H1 (cell line): ENCODE data around the gene SLC41A1.

Source experiments
- CBX8 ChIP-seq: fragments of 300-800, 300-1000 bp; sonication (generic); IDR thresholded peaks from 2 replicates; pipeline ENCODE4 v1.7.1; 2016; ENCODE audit warnings: low read depth, low read length, borderline replicate concordance
- EZH2 ChIP-seq: fragments of 200-600 bp; sonication (generic); IDR thresholded peaks from 2 replicates; pipeline ENCODE4 v1.7.1; 2012; ENCODE audit warnings: low read depth, mild to moderate bottlenecking, moderate library complexity, low read length, inconsistent platforms; ENCODE audit not compliant: severe bottlenecking
- FOSL1 ChIP-seq: IDR thresholded peaks from 2 replicates; pipeline ENCODE4 v1.6.1; 2011; ENCODE audit warnings: mild to moderate bottlenecking, low read depth, low read length, moderate library complexity; ENCODE audit not compliant: insufficient read depth
- KDM1A ChIP-seq: fragments of 200-600, 300-600 bp; sonication (generic); IDR thresholded peaks from 2 replicates; pipeline ENCODE4 v1.7.1; 2016; ENCODE audit warnings: mild to moderate bottlenecking, low read length, borderline replicate concordance
- POLR2A ChIP-seq, 2 experiments: IDR thresholded peaks; 1 replicate in 1 of 2; 2 replicates in 1 of 2; pipeline ENCODE4 v1.6.1; 2011; ENCODE audit warnings: low read depth in 2 of 2, low read length in 2 of 2, mild to moderate bottlenecking in 2 of 2; ENCODE audit errors: control extremely low read depth in 1 of 2
- POLR2AphosphoS5 ChIP-seq: IDR thresholded peaks from 2 replicates; pipeline ENCODE4 v1.6.1; 2011; ENCODE audit warnings: low read depth, low read length
- RFX5 ChIP-seq: IDR thresholded peaks from 2 replicates; pipeline ENCODE4 v1.6.1; 2011; ENCODE audit warnings: low read depth, low read length, improper control_type of control experiment, borderline replicate concordance
- TF ChIP-seq, protein P1 (sequence below), 3 experiments: IDR thresholded peaks; 1 replicate in 2 of 3; 2 replicates in 1 of 3; pipeline versions ENCODE4 v1.5.1 to v1.6.1; 2011; ENCODE audit warnings: low read length in 3 of 3, mild to moderate bottlenecking in 3 of 3, inconsistent platforms in 2 of 3, low read depth in 1 of 3, moderate library complexity in 1 of 3; ENCODE audit not compliant: insufficient read depth in 1 of 3; ENCODE audit errors: control extremely low read depth in 1 of 3
- TF ChIP-seq, protein P2 (sequence below): IDR thresholded peaks from 2 replicates; pipeline ENCODE4 v1.6.1; 2011; ENCODE audit warnings: low read depth, mild to moderate bottlenecking, low read length; ENCODE audit not compliant: insufficient read depth

DNA sequence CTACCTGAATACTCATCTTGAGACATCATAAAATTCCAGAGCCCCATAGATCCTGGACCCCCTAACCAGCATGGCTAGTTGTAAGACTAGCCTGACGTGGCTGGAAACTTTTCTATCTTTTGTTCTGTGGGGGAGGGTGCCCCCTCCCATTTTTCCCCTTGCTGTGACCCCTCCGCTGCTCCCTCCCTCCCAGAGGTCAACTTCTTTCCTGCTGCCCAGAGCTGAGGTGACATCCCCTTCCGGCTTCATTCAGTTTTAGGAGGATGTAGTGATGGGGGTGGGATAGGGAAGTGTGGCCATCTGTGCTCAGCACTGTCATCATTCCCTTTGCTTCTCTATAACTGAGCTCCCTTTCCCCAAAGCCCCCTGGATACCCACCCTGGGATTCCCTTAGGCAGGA is 4.4 kb upstream of the SLC41A1 start:
- no peak for TF ChIP-seq KDM1A
- TF ChIP-seq, protein P1, sequence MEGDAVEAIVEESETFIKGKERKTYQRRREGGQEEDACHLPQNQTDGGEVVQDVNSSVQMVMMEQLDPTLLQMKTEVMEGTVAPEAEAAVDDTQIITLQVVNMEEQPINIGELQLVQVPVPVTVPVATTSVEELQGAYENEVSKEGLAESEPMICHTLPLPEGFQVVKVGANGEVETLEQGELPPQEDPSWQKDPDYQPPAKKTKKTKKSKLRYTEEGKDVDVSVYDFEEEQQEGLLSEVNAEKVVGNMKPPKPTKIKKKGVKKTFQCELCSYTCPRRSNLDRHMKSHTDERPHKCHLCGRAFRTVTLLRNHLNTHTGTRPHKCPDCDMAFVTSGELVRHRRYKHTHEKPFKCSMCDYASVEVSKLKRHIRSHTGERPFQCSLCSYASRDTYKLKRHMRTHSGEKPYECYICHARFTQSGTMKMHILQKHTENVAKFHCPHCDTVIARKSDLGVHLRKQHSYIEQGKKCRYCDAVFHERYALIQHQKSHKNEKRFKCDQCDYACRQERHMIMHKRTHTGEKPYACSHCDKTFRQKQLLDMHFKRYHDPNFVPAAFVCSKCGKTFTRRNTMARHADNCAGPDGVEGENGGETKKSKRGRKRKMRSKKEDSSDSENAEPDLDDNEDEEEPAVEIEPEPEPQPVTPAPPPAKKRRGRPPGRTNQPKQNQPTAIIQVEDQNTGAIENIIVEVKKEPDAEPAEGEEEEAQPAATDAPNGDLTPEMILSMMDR (IDR thresholded peaks at IDR 0.05; ENCODE audit: control extremely low read depth in 1 of 3, insufficient read depth in 1 of 3, low read depth in 1 of 3, low read length in 3 of 3): no peak
- TF ChIP-seq, protein P2, sequence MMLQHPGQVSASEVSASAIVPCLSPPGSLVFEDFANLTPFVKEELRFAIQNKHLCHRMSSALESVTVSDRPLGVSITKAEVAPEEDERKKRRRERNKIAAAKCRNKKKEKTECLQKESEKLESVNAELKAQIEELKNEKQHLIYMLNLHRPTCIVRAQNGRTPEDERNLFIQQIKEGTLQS: no peak
- TF ChIP-seq POLR2A (IDR thresholded peaks at IDR 0.05; ENCODE audit: control extremely low read depth in 1 of 2, low read depth in 2 of 2, low read length in 2 of 2): no peak
- no peak for TF ChIP-seq CBX8
- TF ChIP-seq EZH2: no peak
- TF ChIP-seq FOSL1: no peak
- no peak for TF ChIP-seq POLR2AphosphoS5
- TF ChIP-seq RFX5: no peak
